ENCODE measurements around the gene ORAI2. TPM values are rescaled to one million over a fixed set of nuclear protein-coding genes. Genes with fewer than 3 reads are reported as not detected.

The ORAI2 gene
- total RNA-seq, 4 donors from 2014 or later: 3.1 to 99.9 (median 11.0) TPM

- intact Hi-C loops (cut with DNase I; ENCODE audit: low total_unique reads): no loop called here
- H3K4me1 ChIP-seq: peaks cover 0 to 5% (median 2%) of the 10 kb centered on the region in 4 donors
- no peak for TF ChIP-seq CTCF (IDR thresholded peaks at IDR 0.05)
- TF ChIP-seq POLR2A (IDR thresholded peaks at IDR 0.05): peak; percentile 48
- peak; percentile 24 to 52 (median 32) for TF ChIP-seq POLR2AphosphoS5 (IDR thresholded peaks at IDR 0.05)
- peak; percentile 83 for DNase-seq
- H3K27me3 ChIP-seq: no peaks in the 10 kb centered on the region
- in situ Hi-C loops (cut with MboI; ENCODE audit: low pct_ligation_motif_present in 1 of 4, low pct_unique_long_range_greater_than_20kb in 1 of 4, low sequenced_read_pairs in 3 of 4): no loop called here
- H3K4me3 ChIP-seq: no peak overlapping the region
- H3K9me3 ChIP-seq: no peaks in the 10 kb centered on the region
- H3K36me3 ChIP-seq: peaks cover 0 to 21% (median 0%) of the 10 kb centered on the region in 4 donors
- peak overlapping the region; percentile 69 to 83 (median 77) for H3K27ac ChIP-seq
- 63% methylated on average over 25 of the region's 25 CpGs; no CpG with 5 or more reads in 1 of the 2 donors for WGBS, 2 donors (ENCODE audit: low coverage in 1 of 2)
Observed at GRCh38 chr7:102425639-102426267, 7.6 kb upstream of the ORAI2 start.

GRCh38 chr7:102426268-102427018, 6.9 kb upstream of the ORAI2 start:
- TF ChIP-seq POLR2A (IDR thresholded peaks at IDR 0.05) (no peak), POLR2AphosphoS5 (IDR thresholded peaks at IDR 0.05) (peak in 1 of 3 donors; percentile 24), CTCF (IDR thresholded peaks at IDR 0.05) (no peak), EP300 (IDR thresholded peaks at IDR 0.05; ENCODE audit: low read depth) (no peak)
- Histone ChIP-seq H3K9me3 (no peaks in the 10 kb centered on the region), H3K36me3 (peaks cover 0 to 16% (median 0%) of the 10 kb centered on the region in 4 donors), H3K27ac (peak overlapping the region; percentile 69 to 83 (median 77)), H3K4me3 (no peak overlapping the region), H3K4me1 (peaks cover 4 to 12% (median 7%) of the 10 kb centered on the region in 4 donors), H3K27me3 (no peaks in the 10 kb centered on the region)
- in situ Hi-C loops (cut with MboI; ENCODE audit: low pct_ligation_motif_present in 1 of 4, low pct_unique_long_range_greater_than_20kb in 1 of 4, low sequenced_read_pairs in 3 of 4): no loop called here
- 65 to 68% methylated on average over 9 to 16 of the region's 16 CpGs for WGBS, 2 donors (ENCODE audit: low coverage in 1 of 2)
- intact Hi-C loops (cut with DNase I; ENCODE audit: low total_unique reads): no loop called here
- DNase-seq: peak; percentile 72

GRCh38 chr7:102427019-102427405, 6.4 kb upstream of the ORAI2 start:
- peak overlapping the region; percentile 69 to 83 (median 77) for H3K27ac ChIP-seq
- in situ Hi-C loops (cut with MboI; ENCODE audit: low pct_ligation_motif_present in 1 of 4, low pct_unique_long_range_greater_than_20kb in 1 of 4, low sequenced_read_pairs in 3 of 4): no loop called here
- H3K36me3 ChIP-seq: peaks cover 0 to 13% (median 0%) of the 10 kb centered on the region in 4 donors
- no peak for DNase-seq
- H3K4me3 ChIP-seq: no peak overlapping the region
- H3K27me3 ChIP-seq: no peaks in the 10 kb centered on the region
- whole genome bisulfite sequencing, 2 donors (ENCODE audit: low coverage in 1 of 2): 60 to 73% methylated on average over 1 to 5 of the region's 5 CpGs
- H3K9me3 ChIP-seq: no peaks in the 10 kb centered on the region
- intact Hi-C loops (cut with DNase I; ENCODE audit: low total_unique reads): no loop called here
- no peak for TF ChIP-seq CTCF (IDR thresholded peaks at IDR 0.05)
- no peak for TF ChIP-seq POLR2AphosphoS5 (IDR thresholded peaks at IDR 0.05)
- no peak for TF ChIP-seq EP300 (IDR thresholded peaks at IDR 0.05; ENCODE audit: low read depth)
- TF ChIP-seq POLR2A (IDR thresholded peaks at IDR 0.05): no peak
- peaks cover 9 to 18% (median 12%) of the 10 kb centered on the region in 4 donors for H3K4me1 ChIP-seq

- DNase-seq: no peak
- H3K9me3 ChIP-seq: no peaks in the 10 kb centered on the region
- H3K4me1 ChIP-seq: peaks cover 14 to 33% (median 25%) of the 10 kb centered on the region in 4 donors
- H3K36me3 ChIP-seq: peaks cover 0 to 13% (median 0%) of the 10 kb centered on the region in 4 donors
- no peak overlapping the region for H3K27ac ChIP-seq
- no peak for TF ChIP-seq EP300 (IDR thresholded peaks at IDR 0.05; ENCODE audit: low read depth)
- no peak overlapping the region for H3K4me3 ChIP-seq
- no peaks in the 10 kb centered on the region for H3K27me3 ChIP-seq
- in situ Hi-C loops (cut with MboI; ENCODE audit: low pct_ligation_motif_present in 1 of 4, low pct_unique_long_range_greater_than_20kb in 1 of 4, low sequenced_read_pairs in 3 of 4) (no loop called here), intact Hi-C loops (cut with DNase I; ENCODE audit: low total_unique reads) (no loop called here)
- WGBS, 2 donors (ENCODE audit: low coverage in 1 of 2): 93 to 95% methylated on average over 4 to 10 of the region's 10 CpGs
Observed at GRCh38 chr7:102429141-102429899, 4.1 kb upstream of the ORAI2 start.
